Suprapubic skin (tissue), 4 donors: ENCODE measurements around the gene NAA11. TPM values are rescaled to one million over a fixed set of nuclear protein-coding genes. Genes with fewer than 3 reads are reported as not detected.

Source experiments
- DNase-seq, 2 donors: peaks; one replicate each; pipeline ENCODE4 v3.0.0-alpha.2; 2019; ENCODE audit warnings: low spot score in 2 of 2
- H3K27ac ChIP-seq: fragments of 200-600 bp; sonication (generic); one replicate; pipeline ENCODE4 v1.5.1; 2019
- H3K27me3 ChIP-seq: fragments of 200-600 bp; sonication (generic); one replicate; pipeline ENCODE4 v1.5.1; 2019
- H3K36me3 ChIP-seq: fragments of 200-600 bp; sonication (generic); one replicate; pipeline ENCODE4 v1.5.1; 2019
- H3K4me1 ChIP-seq: fragments of 200-600 bp; sonication (generic); one replicate; pipeline ENCODE4 v1.5.1; 2019
- H3K4me3 ChIP-seq: fragments of 200-600 bp; sonication (generic); one replicate; pipeline ENCODE4 v1.5.1; 2019; ENCODE audit warnings: mild to moderate bottlenecking
- H3K9me3 ChIP-seq: fragments of 200-600 bp; sonication (generic); one replicate; pipeline ENCODE4 v1.5.1; 2019
- CTCF ChIP-seq, 2 donors: fragments of 200-600 bp in 1 of 2; fragments of 450-650 bp in 1 of 2; sonication (generic) in 1 of 2; IDR thresholded peaks; one replicate each; pipeline ENCODE4 v1.5.1; 2016 to 2019; ENCODE audit warnings: antibody characterized with exemption in 2 of 2, mild to moderate bottlenecking in 1 of 2, moderate library complexity in 1 of 2
- EP300 ChIP-seq: sonication (generic); formaldehyde crosslinking; IDR thresholded peaks from one replicate; pipeline ENCODE4 v1.6.1; 2017; ENCODE audit warnings: antibody characterized with exemption
- POLR2A ChIP-seq, 2 donors: fragments of 450-650 bp; IDR thresholded peaks; one replicate each; pipeline ENCODE4 v1.6.1; 2017; ENCODE audit warnings: antibody characterized with exemption in 2 of 2, mild to moderate bottlenecking in 2 of 2, moderate library complexity in 2 of 2
- POLR2AphosphoS5 ChIP-seq, 3 donors: sonication (generic); formaldehyde crosslinking; IDR thresholded peaks; one replicate each; pipeline ENCODE4 v1.6.1; 2017; ENCODE audit warnings: antibody characterized with exemption in 3 of 3
- WGBS: methylation state at CpG from one replicate; pipeline ENCODE4 v1.1.5; 2018; 5-methylcytosine and 5-hydroxymethylcytosine counted together
- total RNA-seq, 4 donors: library from RNA; depleted of rRNA; stranded (reverse); fragments of >200 nt; gene quantifications; one replicate each; pipeline ENCODE4 v1.1.0, GENCODE V29; 2016

The NAA11 gene
- total RNA-seq, 4 donors from 2014 or later, result not detected

DNA sequence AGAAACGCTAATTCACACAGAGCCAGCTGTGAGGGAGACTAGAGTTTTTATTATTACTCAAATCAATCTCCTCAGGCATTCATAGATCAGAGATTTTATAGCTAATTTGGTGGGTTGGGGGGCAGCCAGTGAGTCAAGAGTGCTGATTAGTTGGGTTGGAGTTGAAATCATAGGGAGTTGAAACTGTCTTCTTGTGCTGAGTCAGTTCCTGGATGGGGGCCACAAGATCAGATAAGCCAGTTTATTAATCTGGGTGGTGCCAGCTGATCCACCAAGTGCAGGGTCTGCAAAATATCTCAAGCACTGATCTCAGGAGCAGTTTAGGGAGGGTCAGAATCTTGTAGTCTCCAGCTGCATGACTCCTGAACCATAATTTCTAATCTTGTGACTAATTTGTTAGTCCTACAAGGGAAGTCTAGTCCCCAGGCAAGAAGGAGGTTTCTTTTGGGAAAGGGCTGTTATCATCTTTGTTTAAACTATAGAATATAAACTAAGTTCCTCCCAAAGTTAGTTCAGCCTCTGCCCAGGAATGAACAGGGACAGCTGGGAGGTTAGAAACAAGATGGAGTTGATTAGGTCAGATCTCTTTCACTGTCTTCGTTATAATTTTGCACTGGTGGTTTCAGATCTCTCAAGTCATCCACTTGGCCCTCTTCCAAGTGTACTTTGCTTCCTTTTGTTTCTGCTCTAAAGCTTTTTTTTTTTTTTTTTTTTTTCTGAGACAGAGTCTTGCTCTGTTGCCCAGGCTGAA lies 5.4 kb upstream of the NAA11 start:
- no peak for DNase-seq
- H3K4me3 ChIP-seq, result no peak overlapping the region
- no peaks in the 10 kb centered on the region for H3K4me1 ChIP-seq
- TF ChIP-seq EP300, result no peak
- no peak for TF ChIP-seq POLR2A (IDR thresholded peaks at IDR 0.05)
- no peak for TF ChIP-seq POLR2AphosphoS5 (IDR thresholded peaks at IDR 0.05)
- no peak for TF ChIP-seq CTCF (IDR thresholded peaks at IDR 0.05)
- no peaks in the 10 kb centered on the region for H3K27me3 ChIP-seq
- WGBS, result 25% methylated on average over 2 of the region's 2 CpGs
- H3K9me3 ChIP-seq, result no peaks in the 10 kb centered on the region
- no peaks in the 10 kb centered on the region for H3K36me3 ChIP-seq
- no peak overlapping the region for H3K27ac ChIP-seq

DNA sequence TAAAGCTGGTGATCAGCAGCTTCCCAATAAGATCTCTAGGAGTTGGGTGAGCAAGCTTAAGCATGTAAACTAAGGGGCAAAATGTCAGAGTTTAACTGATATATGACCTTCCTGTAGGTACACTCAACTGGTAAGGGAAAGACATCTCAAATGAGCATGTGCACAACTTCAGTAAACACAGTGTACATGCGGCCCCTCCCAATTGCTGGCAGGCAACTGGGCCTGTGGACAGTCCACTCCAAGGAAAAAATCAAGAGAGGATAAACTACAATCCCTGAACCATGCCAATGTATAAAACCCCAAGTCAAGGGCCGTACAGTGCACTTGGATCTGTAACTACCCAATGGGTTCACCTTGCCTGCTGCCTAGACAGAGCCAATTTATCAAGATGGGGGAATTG lies 4.9 kb upstream of the NAA11 start:
- no peak overlapping the region for H3K4me3 ChIP-seq
- H3K27me3 ChIP-seq, result no peaks in the 10 kb centered on the region
- 70% methylated on average over 2 of the region's 2 CpGs for WGBS

GRCh38 chr4:79325436-79325835 lies 425 bp downstream of the NAA11 start:
- H3K27ac ChIP-seq, result no peak overlapping the region
- no peak for TF ChIP-seq EP300
- TF ChIP-seq CTCF (IDR thresholded peaks at IDR 0.05), result no peak
- no peak for TF ChIP-seq POLR2A (IDR thresholded peaks at IDR 0.05)
- no peak for TF ChIP-seq POLR2AphosphoS5 (IDR thresholded peaks at IDR 0.05)
- H3K9me3 ChIP-seq, result peaks cover 4% of the 10 kb centered on the region
- no peak for DNase-seq
- H3K36me3 ChIP-seq, result no peaks in the 10 kb centered on the region
- H3K4me3 ChIP-seq, result no peak overlapping the region
- WGBS, result 96% methylated on average over 12 of the region's 12 CpGs
- H3K27me3 ChIP-seq, result no peaks in the 10 kb centered on the region
- no peaks in the 10 kb centered on the region for H3K4me1 ChIP-seq

More for the DNA sequence above, 4.9 kb upstream of the NAA11 start:
- Histone ChIP-seq H3K4me1 (no peaks in the 10 kb centered on the region), H3K36me3 (no peaks in the 10 kb centered on the region), H3K9me3 (no peaks in the 10 kb centered on the region), H3K27ac (no peak overlapping the region)
- no peak for DNase-seq
- TF ChIP-seq EP300 (no peak), POLR2A (IDR thresholded peaks at IDR 0.05) (no peak), POLR2AphosphoS5 (IDR thresholded peaks at IDR 0.05) (no peak), CTCF (IDR thresholded peaks at IDR 0.05) (no peak)

DNA sequence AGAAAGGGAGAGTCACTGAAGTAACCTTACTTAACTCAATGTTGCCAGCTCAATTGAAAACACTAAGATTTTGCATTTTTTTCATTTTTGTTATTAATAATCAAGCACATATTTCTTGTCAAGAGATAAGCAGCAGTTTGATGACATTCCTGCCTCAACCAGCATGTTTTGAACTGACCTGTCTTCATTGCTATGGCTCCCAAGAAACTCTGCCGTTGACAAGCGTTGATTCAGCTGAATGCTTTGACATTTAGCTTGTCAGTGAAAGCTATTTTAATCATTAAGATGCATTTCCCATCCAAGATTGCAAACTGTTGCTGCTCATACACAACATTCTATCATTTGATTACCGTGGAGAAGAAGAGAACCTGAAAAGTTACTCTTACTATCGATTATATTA lies 5.9 kb downstream of the NAA11 start:
- no peaks in the 10 kb centered on the region for H3K4me1 ChIP-seq
- no peak overlapping the region for H3K27ac ChIP-seq
- no peak for DNase-seq
- peaks cover 2% of the 10 kb centered on the region for H3K9me3 ChIP-seq
- H3K36me3 ChIP-seq, result no peaks in the 10 kb centered on the region
- no peaks in the 10 kb centered on the region for H3K27me3 ChIP-seq
- no peak overlapping the region for H3K4me3 ChIP-seq
- no peak for TF ChIP-seq EP300
- no peak for TF ChIP-seq CTCF (IDR thresholded peaks at IDR 0.05)
- TF ChIP-seq POLR2AphosphoS5 (IDR thresholded peaks at IDR 0.05), result no peak
- no peak for TF ChIP-seq POLR2A (IDR thresholded peaks at IDR 0.05)
- 58% methylated on average over 4 of the region's 4 CpGs for WGBS

- TF ChIP-seq EP300 (no peak), POLR2A (IDR thresholded peaks at IDR 0.05) (no peak), POLR2AphosphoS5 (IDR thresholded peaks at IDR 0.05) (no peak), CTCF (IDR thresholded peaks at IDR 0.05) (no peak)
- no peak for DNase-seq
- no peak overlapping the region for H3K27ac ChIP-seq
- no peaks in the 10 kb centered on the region for H3K4me1 ChIP-seq
- no peaks in the 10 kb centered on the region for H3K36me3 ChIP-seq
- no peak overlapping the region for H3K4me3 ChIP-seq
- H3K9me3 ChIP-seq, result no peaks in the 10 kb centered on the region
- no peaks in the 10 kb centered on the region for H3K27me3 ChIP-seq
Observed at GRCh38 chr4:79317711-79318110, 8.2 kb downstream of the NAA11 start.
